ENCODE measurements around the gene XRCC1. TPM values are rescaled to one million over a fixed set of nuclear protein-coding genes. Genes with fewer than 3 reads are reported as not detected.

XRCC1 gene
- total and polyA plus RNA-seq, 5 donors from 2014 or later = 19.8 to 35.4 (median 24.7) TPM

- no peaks in the 10 kb centered on the region for H3K9me3 ChIP-seq (ENCODE audit: control insufficient read depth in 2 of 2, low read length in 2 of 2)
- ATAC-seq (ENCODE audit: low read depth in 2 of 2) = no peak
- peak overlapping the region; percentile 92 for H3K27ac ChIP-seq (ENCODE audit: insufficient read depth, low read length, poor library complexity, severe bottlenecking)
Observed at GRCh38 chr19:43505186-43505456, 70.2 kb downstream of the XRCC1 start.

GRCh38 chr19:43504426-43505185 lies 70.7 kb downstream of the XRCC1 start, which contains the start of gene PHLDB3:
PHLDB3 (minus strand) TSS chr19:43504746; CDS start chr19:43504118, 628 bp downstream.
- Mint-ChIP-seq H3K9me3 (no peaks in the 10 kb centered on the region), H3K27me3 (no peaks in the 10 kb centered on the region), H3K27ac (peak within 1 kb of the TSS; percentile 95 to 99 (median 96)), H3K4me1 (peaks cover 11 to 44% (median 31%) of the 10 kb centered on the region in 4 donors), H3K36me3 (peaks cover 17% of the 10 kb centered on the region), H3K4me3 (peak within 1 kb of the TSS; percentile 90 to 98 (median 94))
- H3K36me3 ChIP-seq (ENCODE audit: control insufficient read depth, insufficient read depth, low read length) = peaks cover under 1% of the 10 kb centered on the region
- peak within 1 kb of the TSS; percentile 92 for H3K27ac ChIP-seq (ENCODE audit: insufficient read depth, low read length, poor library complexity, severe bottlenecking)
- peaks cover 34% of the 10 kb centered on the region for H3K4me1 ChIP-seq (ENCODE audit: control insufficient read depth, insufficient read depth, low read length, poor library complexity, severe bottlenecking)
- peak within 1 kb of the TSS; percentile 80 for H3K4me3 ChIP-seq (ENCODE audit: low read depth, low read length)
- DNase-seq (peak in 2 of 3 donors; percentile 38 to 69), ATAC-seq (ENCODE audit: low read depth in 2 of 2) (peak; percentile 29 to 34)
- no peaks in the 10 kb centered on the region for H3K27me3 ChIP-seq (ENCODE audit: control insufficient read depth, insufficient read depth, low read length)
- H3K9me3 ChIP-seq (ENCODE audit: control insufficient read depth in 2 of 2, low read length in 2 of 2) = no peaks in the 10 kb centered on the region

More at GRCh38 chr19:43505186-43505456, 70.2 kb downstream of the XRCC1 start:
- Mint-ChIP-seq H3K4me3 (peak overlapping the region; percentile 68 to 94 (median 77)), H3K27ac (peak overlapping the region; percentile 88 to 95 (median 95)), H3K9me3 (no peaks in the 10 kb centered on the region), H3K4me1 (peaks cover 11 to 42% (median 31%) of the 10 kb centered on the region in 4 donors), H3K36me3 (peaks cover 21% of the 10 kb centered on the region), H3K27me3 (no peaks in the 10 kb centered on the region)
- Histone ChIP-seq H3K4me3 (ENCODE audit: low read depth, low read length) (no peak overlapping the region), H3K36me3 (ENCODE audit: control insufficient read depth, insufficient read depth, low read length) (peaks cover 6% of the 10 kb centered on the region), H3K27me3 (ENCODE audit: control insufficient read depth, insufficient read depth, low read length) (no peaks in the 10 kb centered on the region), H3K4me1 (ENCODE audit: control insufficient read depth, insufficient read depth, low read length, poor library complexity, severe bottlenecking) (peaks cover 34% of the 10 kb centered on the region)
- DNase-seq = no peak

- Histone ChIP-seq H3K36me3 (ENCODE audit: control insufficient read depth, insufficient read depth, low read length) (no peaks in the 10 kb centered on the region), H3K27me3 (ENCODE audit: control insufficient read depth, insufficient read depth, low read length) (no peaks in the 10 kb centered on the region), H3K27ac (ENCODE audit: insufficient read depth, low read length, poor library complexity, severe bottlenecking) (peak overlapping the region; percentile 92), H3K4me1 (ENCODE audit: control insufficient read depth, insufficient read depth, low read length, poor library complexity, severe bottlenecking) (peaks cover 34% of the 10 kb centered on the region), H3K9me3 (ENCODE audit: control insufficient read depth in 2 of 2, low read length in 2 of 2) (no peaks in the 10 kb centered on the region), H3K4me3 (ENCODE audit: low read depth, low read length) (peak overlapping the region; percentile 80)
- Mint-ChIP-seq H3K4me3 (peak overlapping the region; percentile 90 to 98 (median 94)), H3K27me3 (no peaks in the 10 kb centered on the region), H3K9me3 (no peaks in the 10 kb centered on the region), H3K27ac (peak overlapping the region; percentile 95 to 99 (median 96)), H3K4me1 (peaks cover 11 to 46% (median 32%) of the 10 kb centered on the region in 4 donors), H3K36me3 (peaks cover 18% of the 10 kb centered on the region)
- peak; percentile 92 to 95 for ATAC-seq (ENCODE audit: low read depth in 2 of 2)
- peak; percentile 97 to 98 (median 98) for DNase-seq
Observed at GRCh38 chr19:43503501-43504425, 71.6 kb downstream of the XRCC1 start.

GRCh38 chr19:43502419-43502976 lies 72.8 kb downstream of the XRCC1 start:
- H3K36me3 Mint-ChIP-seq = peaks cover 17% of the 10 kb centered on the region
- Histone ChIP-seq H3K36me3 (ENCODE audit: control insufficient read depth, insufficient read depth, low read length) (peaks cover 4% of the 10 kb centered on the region), H3K27me3 (ENCODE audit: control insufficient read depth, insufficient read depth, low read length) (no peaks in the 10 kb centered on the region), H3K4me3 (ENCODE audit: low read depth, low read length) (peak overlapping the region; percentile 80), H3K4me1 (ENCODE audit: control insufficient read depth, insufficient read depth, low read length, poor library complexity, severe bottlenecking) (peaks cover 34% of the 10 kb centered on the region), H3K9me3 (ENCODE audit: control insufficient read depth in 2 of 2, low read length in 2 of 2) (no peaks in the 10 kb centered on the region), H3K27ac (ENCODE audit: insufficient read depth, low read length, poor library complexity, severe bottlenecking) (no peak overlapping the region)
- peak overlapping the region; percentile 90 to 98 (median 94) for H3K4me3 Mint-ChIP-seq
- ATAC-seq (ENCODE audit: low read depth in 2 of 2) (no peak), DNase-seq (no peak)
- H3K4me1 Mint-ChIP-seq = peaks cover 11 to 54% (median 33%) of the 10 kb centered on the region in 4 donors
- H3K9me3 Mint-ChIP-seq = no peaks in the 10 kb centered on the region
- peak overlapping the region; percentile 91 to 99 (median 95) for H3K27ac Mint-ChIP-seq
- no peaks in the 10 kb centered on the region for H3K27me3 Mint-ChIP-seq

- no peaks in the 10 kb centered on the region for H3K9me3 Mint-ChIP-seq
- H3K27me3 Mint-ChIP-seq = no peaks in the 10 kb centered on the region
- H3K36me3 Mint-ChIP-seq = peaks cover 19% of the 10 kb centered on the region
- no peak overlapping the region for H3K27ac Mint-ChIP-seq
- H3K4me1 Mint-ChIP-seq = peaks cover 11 to 54% (median 34%) of the 10 kb centered on the region in 4 donors
- no peaks in the 10 kb centered on the region for H3K9me3 ChIP-seq (ENCODE audit: control insufficient read depth in 2 of 2, low read length in 2 of 2)
- H3K4me3 ChIP-seq (ENCODE audit: low read depth, low read length) = no peak overlapping the region
- no peak overlapping the region for H3K27ac ChIP-seq (ENCODE audit: insufficient read depth, low read length, poor library complexity, severe bottlenecking)
- H3K27me3 ChIP-seq (ENCODE audit: control insufficient read depth, insufficient read depth, low read length) = no peaks in the 10 kb centered on the region
- H3K4me1 ChIP-seq (ENCODE audit: control insufficient read depth, insufficient read depth, low read length, poor library complexity, severe bottlenecking) = peaks cover 34% of the 10 kb centered on the region
- H3K4me3 Mint-ChIP-seq = peak overlapping the region in 1 of 4 donors; percentile 94
- ATAC-seq (ENCODE audit: low read depth in 2 of 2) (no peak), DNase-seq (no peak)
- peaks cover 9% of the 10 kb centered on the region for H3K36me3 ChIP-seq (ENCODE audit: control insufficient read depth, insufficient read depth, low read length)
Observed at GRCh38 chr19:43501661-43502418, 73.5 kb downstream of the XRCC1 start.

DNA sequence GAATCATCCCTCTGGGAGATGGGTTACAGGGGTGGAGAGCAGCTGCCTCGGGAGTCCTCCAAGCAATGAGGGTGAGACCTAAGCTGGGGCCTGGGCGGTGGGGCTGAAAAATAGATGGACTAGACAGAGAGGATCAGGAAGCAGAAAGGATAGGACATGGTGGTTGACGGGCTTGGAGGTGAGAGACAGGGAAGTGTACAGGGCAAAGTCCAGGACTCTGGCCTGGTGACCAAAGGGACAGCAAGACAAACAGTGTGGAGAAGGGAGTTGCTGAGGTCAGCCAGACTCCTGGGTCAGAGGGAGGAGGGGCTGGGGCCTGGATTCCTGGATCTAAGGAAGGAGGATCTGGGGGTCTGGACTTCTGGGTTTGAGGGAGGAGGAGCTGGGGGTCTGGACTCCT lies 76.3 kb downstream of the XRCC1 start:
- H3K27ac ChIP-seq (ENCODE audit: insufficient read depth, low read length, poor library complexity, severe bottlenecking) = no peak overlapping the region
- H3K27me3 ChIP-seq (ENCODE audit: control insufficient read depth, insufficient read depth, low read length) = no peaks in the 10 kb centered on the region
- H3K9me3 ChIP-seq (ENCODE audit: control insufficient read depth in 2 of 2, low read length in 2 of 2) = no peaks in the 10 kb centered on the region
- DNase-seq (no peak), ATAC-seq (ENCODE audit: low read depth in 2 of 2) (no peak)
- peaks cover 5 to 37% (median 24%) of the 10 kb centered on the region in 4 donors for H3K4me1 Mint-ChIP-seq
- H3K27me3 Mint-ChIP-seq = no peaks in the 10 kb centered on the region
- no peaks in the 10 kb centered on the region for H3K9me3 Mint-ChIP-seq
- no peak overlapping the region for H3K4me3 Mint-ChIP-seq
- H3K4me1 ChIP-seq (ENCODE audit: control insufficient read depth, insufficient read depth, low read length, poor library complexity, severe bottlenecking) = peaks cover 16% of the 10 kb centered on the region
- peak overlapping the region in 2 of 3 donors; percentile 42 to 71 for H3K27ac Mint-ChIP-seq
- no peak overlapping the region for H3K4me3 ChIP-seq (ENCODE audit: low read depth, low read length)
- peaks cover 30% of the 10 kb centered on the region for H3K36me3 ChIP-seq (ENCODE audit: control insufficient read depth, insufficient read depth, low read length)
- peaks cover 30% of the 10 kb centered on the region for H3K36me3 Mint-ChIP-seq
